ENCODE measurements around the gene GSTM2. TPM values are rescaled to one million over a fixed set of nuclear protein-coding genes. Genes with fewer than 3 reads are reported as not detected.

The GSTM2 gene
- total RNA-seq, 1 experiment from 2014 or later: 5.9 TPM

- BruUV-seq (replicated peaks): no TSS peak
- H3K36me3 ChIP-seq (ENCODE audit: control insufficient read depth in 1 of 2, insufficient read depth in 2 of 2, low read length in 2 of 2): no peaks in the 10 kb centered on the region
- CTCF ChIA-PET: no interaction called here
- no peaks in the 10 kb centered on the region for H3K27me3 ChIP-seq (ENCODE audit: insufficient read depth, low read length)
- RAD21 ChIA-PET (ENCODE audit: low non-redundant PET in 1 of 2, low total read pairs in 2 of 2, uncharacterized antibody in 2 of 2, unreplicated experiment in 2 of 2): no interaction called here
- peaks cover 0 to 14% of the 10 kb centered on the region in 2 experiments; a peak in 2 of 4 replicates for H3K4me1 ChIP-seq (ENCODE audit: control insufficient read depth in 1 of 2, insufficient read depth in 2 of 2, low read length in 2 of 2)
- no peak overlapping the region for H3K9ac ChIP-seq (ENCODE audit: low read length)
- DNase-seq (ENCODE audit: low read depth, low spot score) (no peak), ATAC-seq (no peak)
- TF ChIP-seq MAX (IDR thresholded peaks at IDR 0.05): no peak
- no peak for TF ChIP-seq SIN3A (IDR thresholded peaks at IDR 0.05; ENCODE audit: low read depth)
- TF ChIP-seq SRF (IDR thresholded peaks at IDR 0.05; ENCODE audit: low read depth): no peak
- no peak for TF ChIP-seq ZBTB33 (IDR thresholded peaks at IDR 0.05; ENCODE audit: extremely low read depth, insufficient replicate concordance, low read length)
- no peak for TF ChIP-seq ATF3 (IDR thresholded peaks at IDR 0.05)
- TF ChIP-seq JUND (IDR thresholded peaks at IDR 0.05): no peak
- TF ChIP-seq CEBPB (IDR thresholded peaks at IDR 0.05; ENCODE audit: low read depth): no peak
- TF ChIP-seq ZFX (IDR thresholded peaks at IDR 0.05): no peak
- TF ChIP-seq TCF7L2 (IDR thresholded peaks at IDR 0.05; ENCODE audit: borderline replicate concordance, extremely low read depth, insufficient read depth, insufficient read length): no peak
- no peak for TF ChIP-seq EZH2 (IDR thresholded peaks at IDR 0.05)
- no peak for TF ChIP-seq FOSL1 (IDR thresholded peaks at IDR 0.05; ENCODE audit: low read depth)
- TF ChIP-seq ZNF274 (IDR thresholded peaks at IDR 0.05; ENCODE audit: low read depth, low read length): no peak
- TF ChIP-seq POLR2A (IDR thresholded peaks at IDR 0.05; ENCODE audit: borderline replicate concordance, extremely low read depth, insufficient read depth, insufficient read length): no peak
- H4K20me1 ChIP-seq (ENCODE audit: insufficient read depth): no peaks in the 10 kb centered on the region
- H3K9me3 ChIP-seq (ENCODE audit: control insufficient read depth in 1 of 2, insufficient read depth in 1 of 2, low read depth in 1 of 2, low read length in 2 of 2): no peaks in the 10 kb centered on the region
- H3K27ac ChIP-seq (ENCODE audit: low read depth, low read length): no peak overlapping the region
- H3K4me3 ChIP-seq (replicated peaks in 1 of 2; ENCODE audit: low read depth in 1 of 2, low read length in 2 of 2): no peak overlapping the region
- H3K4me2 ChIP-seq (ENCODE audit: low read length): no peak overlapping the region
- POLR2A ChIA-PET: no interaction called here
- intact Hi-C loops (cut with micrococcal nuclease): no loop called here
- H3K9me2 ChIP-seq (ENCODE audit: insufficient read depth): no peaks in the 10 kb centered on the region
- no peaks in the 10 kb centered on the region for H3K79me2 ChIP-seq (ENCODE audit: insufficient read depth, low read length)
- no peak overlapping the region for H2AFZ ChIP-seq (ENCODE audit: low read depth, low read length, poor library complexity, severe bottlenecking)
Observed at GRCh38 chr1:109721971-109722370, 54.1 kb downstream of the GSTM2 start.
